DOHH2 (cell line): Measurements from ENCODE around the gene SYTL1.

ENCODE experiments used
- EZH2phosphoT487 ChIP-seq: fragments of 200-600 bp; sonication (generic); IDR thresholded peaks from 2 replicates; pipeline ENCODE4 v1.6.1; 2017; ENCODE audit warnings: borderline replicate concordance, mild to moderate bottlenecking, antibody characterized with exemption, low read length, moderate library complexity, mixed read lengths
- TF ChIP-seq, protein P1 (sequence below): fragments of 200-600 bp; sonication (generic); IDR thresholded peaks from one replicate; pipeline ENCODE4 v1.5.1; 2014; ENCODE audit warnings: antibody characterized with exemption, mild to moderate bottlenecking, low read depth, low read length; ENCODE audit not compliant: poor library complexity, severe bottlenecking

DNA sequence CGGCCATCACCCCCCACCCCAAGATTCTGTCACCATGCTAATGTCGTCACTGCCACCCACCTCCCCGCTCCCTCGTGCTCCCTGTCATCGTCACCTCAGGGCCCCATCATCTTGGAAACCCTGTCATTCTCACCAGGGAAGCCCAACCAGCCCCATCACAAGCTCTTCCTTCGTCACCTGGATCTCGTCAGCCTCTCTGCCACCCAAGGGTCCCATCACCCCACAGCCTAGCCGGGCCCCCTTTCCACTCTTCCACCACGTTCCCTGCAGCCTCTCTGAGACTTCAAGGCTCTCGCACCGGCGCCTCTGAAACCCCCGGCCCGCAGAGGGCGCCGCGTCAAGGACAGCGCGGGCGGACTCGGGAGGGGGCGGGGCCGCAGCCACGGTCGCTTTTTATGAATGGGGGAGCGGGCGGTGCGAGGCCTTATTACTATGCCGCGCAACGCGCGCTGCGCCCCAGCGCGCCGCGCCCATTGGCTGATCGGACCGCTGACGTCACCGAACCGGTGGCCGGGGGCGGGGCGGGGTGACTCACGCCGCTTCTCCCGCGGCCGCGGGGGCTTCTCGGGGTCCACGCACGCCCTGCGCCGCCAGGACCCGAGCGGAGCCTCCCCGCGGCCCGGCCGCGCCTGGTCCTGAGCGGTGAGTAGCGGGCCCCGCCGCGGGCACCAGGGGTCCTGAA is 50.4 kb downstream of the SYTL1 start, which contains the start of gene GPR3:
- TF ChIP-seq, protein P1, sequence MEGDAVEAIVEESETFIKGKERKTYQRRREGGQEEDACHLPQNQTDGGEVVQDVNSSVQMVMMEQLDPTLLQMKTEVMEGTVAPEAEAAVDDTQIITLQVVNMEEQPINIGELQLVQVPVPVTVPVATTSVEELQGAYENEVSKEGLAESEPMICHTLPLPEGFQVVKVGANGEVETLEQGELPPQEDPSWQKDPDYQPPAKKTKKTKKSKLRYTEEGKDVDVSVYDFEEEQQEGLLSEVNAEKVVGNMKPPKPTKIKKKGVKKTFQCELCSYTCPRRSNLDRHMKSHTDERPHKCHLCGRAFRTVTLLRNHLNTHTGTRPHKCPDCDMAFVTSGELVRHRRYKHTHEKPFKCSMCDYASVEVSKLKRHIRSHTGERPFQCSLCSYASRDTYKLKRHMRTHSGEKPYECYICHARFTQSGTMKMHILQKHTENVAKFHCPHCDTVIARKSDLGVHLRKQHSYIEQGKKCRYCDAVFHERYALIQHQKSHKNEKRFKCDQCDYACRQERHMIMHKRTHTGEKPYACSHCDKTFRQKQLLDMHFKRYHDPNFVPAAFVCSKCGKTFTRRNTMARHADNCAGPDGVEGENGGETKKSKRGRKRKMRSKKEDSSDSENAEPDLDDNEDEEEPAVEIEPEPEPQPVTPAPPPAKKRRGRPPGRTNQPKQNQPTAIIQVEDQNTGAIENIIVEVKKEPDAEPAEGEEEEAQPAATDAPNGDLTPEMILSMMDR, result peak; percentile 69
- no peak for TF ChIP-seq EZH2phosphoT487
